ENCODE data around the gene FYN.

Gene FYN

DNA sequence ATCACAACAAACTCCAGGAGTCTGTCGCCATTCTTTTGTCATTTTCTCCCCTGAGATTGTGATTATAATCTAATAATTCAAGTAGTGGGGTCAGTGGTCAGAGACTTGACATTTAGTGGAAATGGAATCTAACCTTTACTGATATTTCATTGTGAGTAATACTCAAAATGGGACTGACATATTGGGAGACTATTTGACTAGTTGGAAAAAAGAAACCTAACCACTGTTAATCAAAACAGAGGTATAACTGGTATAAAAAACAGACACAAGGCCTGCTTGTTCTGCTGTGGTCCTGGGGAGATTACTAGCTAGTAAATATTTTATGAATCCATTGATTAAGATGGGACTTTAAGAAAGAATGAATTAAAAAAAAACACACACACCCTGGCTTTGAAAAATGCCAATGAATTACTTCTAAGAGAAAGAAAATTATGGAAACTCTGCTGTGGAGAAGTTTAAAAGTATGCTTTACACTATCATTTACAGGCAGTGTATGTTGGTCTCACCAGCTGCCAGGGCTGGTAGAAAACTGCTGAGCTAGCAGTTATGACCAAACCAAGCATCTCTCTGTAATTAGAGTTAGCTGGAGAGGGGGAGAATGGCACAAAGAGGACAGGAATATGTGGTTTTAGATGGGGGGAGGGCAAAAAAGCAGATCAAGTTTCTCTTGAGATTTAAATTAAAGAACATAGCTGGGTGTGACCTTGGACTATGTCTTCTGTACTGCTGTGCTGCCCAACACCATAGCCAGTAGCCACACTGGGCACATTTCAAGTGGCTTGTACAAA lies 103.7 kb downstream of the FYN start:
- DNase-seq (ENCODE audit: low spot score): no peak

DNA sequence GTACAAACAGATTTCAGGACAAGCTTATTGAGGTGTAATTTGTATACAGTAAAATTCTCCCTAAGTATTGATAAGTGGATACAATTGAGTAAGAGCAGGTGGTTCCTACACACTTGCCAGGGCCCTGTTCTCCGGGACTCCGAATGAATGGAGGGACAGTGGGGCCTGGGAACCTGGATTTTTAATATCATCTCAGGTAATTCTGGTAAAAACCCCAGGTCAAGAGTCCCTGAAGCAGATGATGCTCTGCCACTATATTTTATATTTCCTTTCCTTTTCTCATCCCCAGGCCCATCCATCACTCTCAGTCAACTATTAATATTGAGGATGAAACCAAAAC lies 104.9 kb downstream of the FYN start:
- DNase-seq (ENCODE audit: low spot score): no peak

DNA sequence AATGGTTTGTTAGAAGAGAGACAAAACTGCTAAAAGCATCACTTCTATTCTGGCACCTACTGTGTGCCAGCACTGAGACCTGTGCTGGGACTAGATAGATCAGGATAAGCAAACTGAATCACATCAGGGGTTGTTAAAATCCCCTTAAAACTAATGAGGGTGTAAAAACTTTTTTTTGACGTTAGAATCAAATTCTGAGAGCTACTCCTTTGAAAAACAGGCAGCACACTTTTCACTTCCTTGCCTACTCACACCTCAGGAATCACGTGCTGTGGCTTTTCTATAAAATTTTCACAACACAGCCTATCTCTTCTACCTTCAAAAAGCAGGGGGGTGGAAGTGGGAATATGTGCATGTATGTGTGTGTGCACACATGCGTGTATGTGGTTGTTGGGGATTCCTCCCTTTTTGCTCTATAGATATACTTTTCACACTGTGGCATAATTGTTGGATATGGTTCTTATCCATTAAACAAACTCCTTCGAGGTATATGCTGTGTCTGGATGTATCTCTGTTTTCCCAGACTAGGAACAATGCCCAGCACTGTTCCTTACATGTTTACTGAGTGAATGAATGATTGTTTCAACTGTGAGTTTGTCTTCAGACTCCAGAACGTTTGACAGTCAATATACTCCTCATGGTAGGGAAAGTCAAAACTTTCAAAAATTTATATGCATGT lies 105.4 kb downstream of the FYN start:
- DNase-seq (ENCODE audit: low spot score): no peak

DNA sequence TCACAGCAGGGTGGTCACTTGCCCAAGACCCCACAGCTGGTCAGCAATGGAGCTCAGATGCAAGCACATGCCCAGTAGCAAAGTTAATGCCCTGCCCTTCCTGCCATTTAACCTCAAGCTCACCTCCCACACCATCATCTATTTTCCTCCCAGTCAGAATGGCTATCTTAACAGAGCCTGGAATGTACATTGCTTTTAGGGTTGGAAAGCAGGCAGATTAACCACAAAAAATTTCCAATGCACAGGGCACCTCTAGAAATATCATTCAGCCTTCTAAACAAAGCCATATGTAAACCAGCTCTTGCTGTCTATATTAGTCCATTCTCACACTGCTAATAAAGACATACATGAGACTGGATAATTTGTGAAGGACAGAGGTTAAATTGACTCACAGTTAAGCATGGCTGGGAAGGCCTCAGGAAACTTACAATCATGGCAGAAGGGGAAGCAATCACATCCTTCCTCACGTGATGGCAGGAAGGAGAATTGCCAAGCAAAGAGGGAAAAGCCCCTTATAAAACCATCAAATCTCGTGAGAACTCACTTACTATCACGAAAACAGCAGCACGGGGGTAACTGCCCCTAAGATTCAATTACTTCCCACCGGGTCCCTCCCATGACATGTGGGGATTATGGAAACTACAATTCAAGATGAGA lies 106.9 kb downstream of the FYN start:
- no peak for DNase-seq (ENCODE audit: low spot score)

DNA sequence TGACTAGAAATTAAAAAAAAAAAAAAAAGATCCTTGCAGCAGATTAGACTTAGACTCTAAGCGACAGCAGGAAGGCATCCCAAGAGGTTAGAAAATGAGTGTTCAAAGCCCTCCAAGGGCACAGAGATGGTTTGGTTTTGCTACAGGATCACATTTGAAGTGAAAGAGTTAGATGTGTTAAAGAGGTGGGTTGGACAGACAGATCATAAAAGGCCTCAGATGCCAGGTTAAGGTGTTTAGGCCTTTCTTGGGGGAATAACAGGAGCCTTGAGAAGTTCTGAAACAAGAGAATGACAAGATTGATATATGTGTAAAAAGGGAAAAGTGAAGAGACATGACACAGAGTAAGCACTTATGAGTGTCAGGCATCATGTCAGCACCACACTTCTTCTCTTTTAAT lies 107.5 kb downstream of the FYN start:
- DNase-seq (ENCODE audit: low spot score): no peak

DNA sequence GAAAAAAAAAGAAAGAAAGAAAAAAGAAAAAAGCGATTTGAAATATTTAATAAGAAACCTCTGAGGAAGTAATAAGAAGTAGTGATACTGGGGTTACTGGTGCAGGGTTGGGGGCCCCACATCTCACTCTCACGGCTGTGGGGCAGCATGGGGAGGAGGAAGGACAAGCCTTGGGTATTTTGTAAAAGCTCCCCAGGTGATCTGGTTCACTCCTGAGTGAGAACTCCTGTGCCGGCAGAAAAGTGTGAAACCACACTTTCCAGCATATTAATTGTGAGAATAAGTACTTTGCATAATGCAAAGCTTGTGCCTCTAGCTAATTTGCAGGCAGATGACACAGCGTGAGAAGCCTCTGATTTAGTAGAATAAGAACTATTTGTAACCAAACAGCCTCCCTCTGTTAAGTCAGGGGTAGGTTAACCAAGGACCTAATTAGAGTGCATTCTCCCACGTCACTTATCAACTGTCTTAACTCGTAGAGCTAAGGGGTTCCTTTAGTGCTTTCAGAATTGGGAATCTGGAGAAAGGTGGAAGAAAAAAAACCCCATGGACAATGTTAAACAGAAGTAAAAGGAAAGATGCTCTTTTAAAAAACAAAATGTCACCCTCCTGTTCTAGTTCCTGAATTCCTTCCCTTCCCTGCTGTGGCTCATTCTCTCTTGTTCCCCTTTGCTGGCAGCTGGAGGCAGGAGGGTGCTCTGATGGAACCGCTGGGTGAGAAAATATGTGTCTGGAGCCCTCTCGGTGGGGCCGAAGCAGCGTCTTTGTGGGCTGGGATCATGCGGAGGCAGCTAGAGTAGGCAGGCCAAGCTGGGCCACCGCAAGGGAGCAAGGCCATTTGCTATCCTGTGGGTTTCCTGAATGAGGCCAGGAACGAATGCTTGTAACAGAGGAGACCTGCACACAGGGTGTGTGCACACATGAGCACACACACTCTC lies 108.7 kb downstream of the FYN start:
- DNase-seq (ENCODE audit: low spot score): no peak

DNA sequence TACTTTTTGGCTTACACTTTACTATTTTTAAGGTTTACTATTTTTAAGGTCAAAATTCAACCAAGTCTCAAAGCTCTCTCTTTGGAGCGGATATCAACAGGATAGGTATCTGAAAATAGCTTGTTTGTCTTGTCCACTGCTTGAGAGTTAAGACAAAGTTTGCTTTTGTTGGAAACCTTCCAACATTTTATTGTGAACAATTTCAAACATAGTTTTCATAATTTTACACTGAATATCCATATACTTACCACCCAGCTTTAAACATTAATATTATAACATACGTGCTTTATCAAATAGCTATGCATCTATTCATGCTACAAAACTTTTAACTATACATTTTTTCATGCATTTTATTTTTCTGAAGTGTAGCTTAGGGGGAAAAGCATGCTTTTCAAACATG lies 109.9 kb downstream of the FYN start:
- DNase-seq (ENCODE audit: low spot score): no peak

DNA sequence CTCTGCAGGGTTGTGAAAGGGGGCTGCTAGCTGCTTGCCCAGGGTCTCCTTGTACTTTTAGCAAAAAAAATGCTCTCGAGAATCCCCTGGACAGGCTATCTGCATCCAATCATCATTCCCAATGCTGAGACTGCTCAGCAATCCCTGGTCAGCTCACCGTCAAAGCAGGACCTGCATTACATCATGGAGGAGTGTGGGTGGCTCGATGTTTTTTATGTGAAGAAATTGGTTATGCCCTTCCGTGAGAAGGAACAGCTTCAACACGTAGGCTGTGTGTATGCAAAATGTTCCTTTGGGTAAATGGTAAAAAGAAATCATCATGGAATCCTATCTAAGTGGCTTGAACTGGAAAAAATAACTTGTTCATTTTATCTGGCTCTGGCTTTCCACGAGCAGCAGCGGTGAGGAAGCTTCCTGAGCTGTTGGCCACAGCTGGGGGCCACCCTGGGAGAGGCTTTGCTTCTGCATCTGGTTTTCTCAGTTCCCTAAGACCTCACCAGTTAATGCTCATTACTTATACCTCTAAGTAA lies 111.4 kb downstream of the FYN start:
- no peak for DNase-seq (ENCODE audit: low spot score)

DNA sequence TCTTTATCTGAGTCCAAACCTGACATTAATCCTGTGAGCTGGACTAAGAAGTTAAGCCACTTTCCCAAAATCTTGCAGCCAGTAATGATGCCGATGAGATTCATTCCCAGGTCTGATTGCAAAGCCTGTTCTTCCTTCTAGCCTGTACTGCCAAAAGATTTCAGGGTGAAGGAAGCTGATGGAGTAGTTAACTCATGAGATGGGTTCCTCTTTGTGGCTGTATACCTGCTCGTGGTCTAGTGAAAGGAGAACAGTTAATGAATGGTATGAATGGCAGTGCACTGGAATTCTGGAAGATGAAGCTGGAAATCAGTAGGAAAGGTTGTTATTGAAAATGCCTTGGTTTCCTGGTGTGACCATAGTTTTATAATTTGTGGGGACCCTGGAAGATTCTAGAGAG lies 112.0 kb downstream of the FYN start:
- DNase-seq (ENCODE audit: low spot score): no peak

DNA sequence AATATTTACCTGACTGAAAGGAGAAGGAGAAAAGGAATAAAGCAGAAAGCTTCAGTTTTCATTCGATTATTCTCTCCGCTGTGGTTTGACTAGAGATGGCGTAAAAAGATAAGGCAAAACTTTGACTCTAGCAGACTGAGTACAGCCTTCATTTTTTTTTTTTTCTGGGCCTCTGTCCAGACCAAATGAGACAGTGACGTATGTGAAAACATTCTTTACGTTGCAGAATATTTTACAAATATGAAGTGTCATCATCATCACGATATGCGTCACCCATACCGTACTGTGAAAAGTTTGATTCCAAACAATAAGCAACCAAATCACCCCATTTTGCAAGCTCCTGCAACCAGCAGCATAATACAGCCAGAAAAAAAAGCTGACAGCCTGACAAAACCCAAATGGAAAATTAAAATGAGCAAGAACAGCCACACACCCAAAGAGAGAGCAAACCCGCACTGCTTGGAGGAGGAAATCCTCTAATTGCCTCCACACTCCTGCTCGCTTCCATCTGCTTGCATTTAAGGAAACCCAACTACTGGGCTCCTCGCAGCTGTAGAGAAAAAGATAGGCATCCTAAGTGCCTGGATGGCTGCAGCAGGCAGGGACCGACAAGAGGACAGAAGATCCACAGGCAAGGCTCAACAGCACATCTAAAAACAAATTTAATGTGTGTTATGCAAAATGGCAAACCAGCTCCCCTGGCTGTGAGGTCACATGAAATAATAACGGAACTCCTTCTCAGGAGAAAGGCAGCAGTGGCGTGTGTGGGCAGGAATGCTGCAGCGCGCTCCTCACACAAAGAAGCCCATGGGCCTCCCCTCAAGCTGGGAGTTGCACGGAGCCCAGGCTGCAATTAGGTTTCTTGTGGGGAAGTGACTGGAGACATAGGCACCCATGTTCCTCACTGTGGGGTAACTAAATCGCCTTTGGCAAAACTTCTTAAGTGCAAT lies 113.1 kb downstream of the FYN start:
- peak; percentile 67 for DNase-seq (ENCODE audit: low spot score)

DNA sequence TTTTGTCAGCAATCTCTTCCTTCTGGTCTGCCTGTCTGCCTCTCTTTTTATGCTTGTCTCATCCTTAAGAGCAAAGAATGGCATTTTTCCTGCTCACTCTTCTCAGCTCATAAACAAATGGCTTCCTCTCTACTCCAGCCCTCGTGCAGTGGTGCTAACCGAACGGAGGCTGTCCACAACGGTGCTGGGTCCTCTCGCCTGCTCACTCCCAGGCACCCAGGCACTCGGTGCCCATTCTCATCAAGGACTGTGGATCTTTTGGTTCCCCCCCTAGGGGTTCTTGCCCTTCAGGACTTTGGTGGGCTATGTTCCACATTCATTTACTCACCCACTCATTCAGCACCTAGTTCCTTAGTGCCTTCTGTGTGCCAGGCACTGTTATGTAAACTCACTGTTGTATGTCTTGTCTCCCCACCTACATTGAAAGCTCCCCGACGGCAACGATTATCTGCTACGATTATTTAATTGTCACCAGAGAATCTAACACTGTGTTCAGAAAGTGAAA lies 113.9 kb downstream of the FYN start:
- DNase-seq (ENCODE audit: low spot score): no peak

DNA sequence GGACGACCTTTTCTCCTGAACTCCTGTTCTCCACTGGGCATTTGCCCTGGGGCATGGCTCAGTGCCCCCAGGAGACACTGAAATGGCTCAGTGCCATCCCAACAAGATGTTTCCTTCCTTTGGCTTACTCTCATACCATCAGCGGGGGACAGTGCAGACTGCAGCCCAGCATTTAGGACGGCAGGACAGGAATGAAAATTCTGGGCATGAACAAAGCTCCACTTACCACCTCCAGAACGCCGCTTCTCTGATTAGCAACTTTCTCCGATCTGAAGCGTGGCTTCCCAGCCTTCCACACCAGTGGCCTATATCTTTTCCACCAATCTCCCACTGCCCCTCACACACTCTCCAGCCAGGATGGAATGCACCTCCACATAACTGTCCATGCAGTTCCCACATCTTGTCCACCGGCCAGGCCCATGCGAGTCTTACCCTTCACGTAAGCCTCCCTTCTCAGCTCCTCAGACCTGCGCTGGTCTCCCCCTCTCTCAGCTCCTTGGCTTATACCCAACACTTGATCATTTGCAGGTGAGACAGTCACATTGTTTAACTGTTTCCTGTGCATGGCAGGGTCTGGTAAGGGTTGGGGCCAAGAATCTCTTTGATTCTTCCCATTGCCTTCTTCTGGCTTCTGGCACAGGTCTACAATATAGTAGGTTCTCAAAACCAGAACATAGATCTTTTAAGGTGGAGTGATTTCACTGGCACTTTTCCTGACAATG lies 114.5 kb downstream of the FYN start:
- DNase-seq (ENCODE audit: low spot score): no peak

DNA sequence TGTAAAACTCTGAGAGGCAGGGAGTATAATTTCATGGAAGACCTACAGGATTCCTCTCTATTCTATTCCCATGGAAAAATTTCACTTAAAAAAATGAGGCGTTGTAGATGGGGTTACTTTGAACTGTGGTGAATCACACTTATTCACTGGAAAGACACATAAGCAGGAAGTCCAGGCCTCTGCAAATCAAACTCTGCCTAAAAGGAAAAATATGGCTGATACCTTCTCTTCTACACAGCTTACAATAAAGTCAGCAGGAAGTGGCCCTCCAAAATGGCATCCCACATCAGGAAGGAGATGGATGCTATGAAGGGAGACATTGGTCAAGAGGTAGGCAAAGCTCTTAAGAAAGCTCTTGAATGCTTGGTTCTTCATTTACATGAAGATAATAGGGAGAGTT lies 115.9 kb downstream of the FYN start:
- no peak for DNase-seq (ENCODE audit: low spot score)

DNA sequence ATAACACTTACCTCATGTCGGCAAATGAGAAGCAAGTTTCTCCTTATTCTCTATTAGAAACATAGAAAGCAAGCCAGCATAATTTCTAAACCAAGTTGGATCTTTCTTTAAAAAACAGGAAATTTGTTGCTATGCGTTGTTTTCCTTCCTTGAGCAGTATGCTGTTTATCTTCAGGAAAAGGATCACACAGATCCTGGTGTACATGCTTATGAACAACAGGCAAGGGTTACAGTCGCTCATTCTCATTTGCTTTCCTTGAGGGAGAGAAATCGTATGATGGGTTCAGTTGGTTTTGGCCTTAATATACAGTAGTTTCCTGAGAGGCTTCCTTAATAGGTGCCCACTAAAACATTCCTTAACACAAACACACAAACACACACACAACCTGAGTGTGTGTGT lies 118.8 kb downstream of the FYN start:
- no peak for DNase-seq (ENCODE audit: low spot score)

DNA sequence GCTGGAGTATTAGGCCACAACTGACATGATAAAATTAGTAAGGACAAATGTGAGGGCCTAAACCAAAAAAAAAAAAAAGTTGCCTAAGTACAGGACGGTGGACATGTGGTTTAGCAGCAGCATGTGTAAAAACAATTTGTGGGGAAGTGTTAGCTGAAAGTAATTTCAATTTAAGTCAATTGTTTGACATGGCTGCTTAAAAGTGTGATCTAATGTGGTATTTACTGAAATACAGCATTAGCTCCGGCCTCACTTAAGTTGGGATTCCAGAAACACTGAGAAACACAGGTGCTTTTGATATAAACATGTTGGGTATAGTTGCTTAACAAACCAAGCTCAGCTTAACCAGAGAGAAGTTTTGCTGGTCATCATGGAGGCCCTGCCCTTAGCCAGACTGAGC lies 119.7 kb downstream of the FYN start:
- no peak for DNase-seq (ENCODE audit: low spot score)

DNA sequence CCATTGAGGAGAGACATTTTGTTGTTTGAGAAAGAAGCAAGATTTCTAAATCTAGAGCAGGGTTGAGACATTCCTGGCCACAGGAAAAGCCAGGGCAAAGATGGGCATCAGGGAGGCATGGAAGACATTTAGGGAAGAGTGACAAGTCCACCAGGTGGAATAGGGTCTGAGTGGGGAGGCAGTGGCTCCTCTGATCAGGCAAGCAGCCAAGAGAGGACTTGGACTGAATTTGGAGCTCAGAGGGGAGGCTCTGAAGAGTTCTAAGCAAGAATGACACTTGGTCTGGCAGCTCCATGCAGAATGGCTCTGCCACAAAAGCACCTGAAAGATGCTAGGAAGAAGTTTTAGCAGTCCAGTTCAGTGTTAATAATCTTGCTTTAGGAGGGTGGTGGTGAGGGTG lies 120.8 kb downstream of the FYN start:
- no peak for DNase-seq (ENCODE audit: low spot score)

DNA sequence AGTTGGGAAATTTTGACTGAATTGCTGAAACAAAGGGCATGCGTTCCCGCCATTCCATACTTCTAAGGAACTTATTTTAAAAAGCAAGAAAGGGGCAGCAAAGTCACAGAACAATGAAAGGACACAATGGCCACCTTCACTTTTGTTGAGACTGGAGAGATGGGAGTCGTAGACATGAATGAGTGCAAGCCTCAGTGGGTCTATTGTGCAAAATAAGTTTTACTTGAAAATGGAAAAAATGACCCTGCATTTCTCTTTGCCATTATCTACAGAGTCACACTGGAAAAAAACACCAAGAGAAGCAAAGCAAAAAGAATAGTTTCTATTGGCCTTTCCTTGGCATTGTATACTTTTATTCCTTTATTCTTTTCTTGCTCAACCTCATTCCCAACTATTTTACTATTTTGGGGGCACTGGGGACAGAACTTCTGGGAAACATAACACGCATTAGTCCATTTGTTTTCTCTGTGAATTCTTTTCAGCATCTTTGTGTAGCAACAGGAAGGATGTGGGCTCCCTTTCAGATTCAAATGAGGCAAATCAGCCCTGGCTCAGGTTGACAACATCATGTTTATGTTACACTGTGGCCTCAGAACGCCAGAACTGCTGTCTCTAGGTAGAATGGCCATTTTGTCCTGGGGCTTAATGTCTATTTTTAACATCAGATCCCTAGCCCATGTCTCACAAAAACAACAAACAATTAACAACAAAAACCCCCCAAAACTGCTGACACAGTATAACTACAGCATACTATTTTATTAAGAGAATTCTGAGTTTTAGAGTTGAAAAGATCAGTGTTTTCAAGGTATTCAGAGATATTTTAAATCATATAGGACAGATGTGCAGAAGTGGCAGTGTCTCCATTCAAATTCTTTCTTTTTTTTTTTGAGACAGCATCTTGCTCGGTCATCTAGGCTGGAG lies 122.2 kb downstream of the FYN start:
- DNase-seq (ENCODE audit: low spot score): no peak

DNA sequence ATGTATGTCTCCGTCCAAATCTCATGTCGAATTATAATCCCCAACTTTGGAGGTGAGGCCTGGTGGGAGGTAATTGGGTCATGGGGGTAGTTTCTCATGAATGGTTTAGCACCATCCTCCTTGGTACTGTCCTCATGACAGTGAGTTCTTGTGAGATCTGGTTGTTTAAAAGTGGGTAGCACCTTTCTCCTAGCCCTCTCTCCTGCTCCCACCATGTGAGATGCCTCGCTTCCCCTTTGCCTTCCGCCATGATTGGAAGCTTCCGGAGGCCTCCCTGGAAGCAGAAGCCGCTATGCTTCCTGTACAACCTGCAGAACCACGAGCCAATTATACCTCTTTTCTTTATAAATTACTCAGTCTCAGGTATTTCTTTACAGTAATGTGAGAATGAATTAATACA lies 123.1 kb downstream of the FYN start:
- no peak for DNase-seq (ENCODE audit: low spot score)

DNA sequence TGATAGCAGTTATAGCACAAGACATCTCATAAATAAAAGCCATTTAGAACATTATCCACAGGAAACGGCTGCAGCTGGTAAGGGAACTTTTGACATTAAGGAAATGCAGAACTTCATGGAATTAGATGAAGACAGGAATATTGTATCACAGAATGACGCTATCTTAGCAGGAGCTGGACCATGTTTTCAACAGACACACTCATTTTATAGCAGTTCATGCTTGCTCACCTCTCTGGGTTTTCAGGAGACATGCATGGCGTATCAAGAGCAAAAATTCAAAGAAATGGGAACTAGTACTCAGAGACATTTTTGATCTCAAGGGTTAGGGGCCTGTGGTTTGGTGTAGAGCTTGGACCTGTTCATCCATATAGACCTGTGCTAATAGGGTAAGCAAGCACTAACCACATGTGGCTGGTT lies 125.0 kb downstream of the FYN start:
- no peak for DNase-seq (ENCODE audit: low spot score)
